Activated CD4-positive, alpha-beta T cell treated with anti-CD3 and anti-CD28 coated beads, Interleukin-2, amount 50 U/mL, for 48 hours (primary cell): ENCODE results near the gene SLC10A3.

Experiments used
- DNase-seq, 2 experiments: peaks; one replicate each; pipeline ENCODE4 v3.0.0-alpha.2; 2020

SLC10A3 gene

GRCh38 chrX:154437971-154438893 lies 52.2 kb downstream of the SLC10A3 start:
- DNase-seq, result no peak
